ENCODE results near the gene OGFOD3.
A peak's percentile ranks its signal among the peaks of the same experiment; 100 is the strongest.
"Not testable (repeated sequence)": the region's sequence is repeated elsewhere in the genome, so short reads cannot be mapped to it uniquely, and the experiment has no call there.

Gene OGFOD3

DNA sequence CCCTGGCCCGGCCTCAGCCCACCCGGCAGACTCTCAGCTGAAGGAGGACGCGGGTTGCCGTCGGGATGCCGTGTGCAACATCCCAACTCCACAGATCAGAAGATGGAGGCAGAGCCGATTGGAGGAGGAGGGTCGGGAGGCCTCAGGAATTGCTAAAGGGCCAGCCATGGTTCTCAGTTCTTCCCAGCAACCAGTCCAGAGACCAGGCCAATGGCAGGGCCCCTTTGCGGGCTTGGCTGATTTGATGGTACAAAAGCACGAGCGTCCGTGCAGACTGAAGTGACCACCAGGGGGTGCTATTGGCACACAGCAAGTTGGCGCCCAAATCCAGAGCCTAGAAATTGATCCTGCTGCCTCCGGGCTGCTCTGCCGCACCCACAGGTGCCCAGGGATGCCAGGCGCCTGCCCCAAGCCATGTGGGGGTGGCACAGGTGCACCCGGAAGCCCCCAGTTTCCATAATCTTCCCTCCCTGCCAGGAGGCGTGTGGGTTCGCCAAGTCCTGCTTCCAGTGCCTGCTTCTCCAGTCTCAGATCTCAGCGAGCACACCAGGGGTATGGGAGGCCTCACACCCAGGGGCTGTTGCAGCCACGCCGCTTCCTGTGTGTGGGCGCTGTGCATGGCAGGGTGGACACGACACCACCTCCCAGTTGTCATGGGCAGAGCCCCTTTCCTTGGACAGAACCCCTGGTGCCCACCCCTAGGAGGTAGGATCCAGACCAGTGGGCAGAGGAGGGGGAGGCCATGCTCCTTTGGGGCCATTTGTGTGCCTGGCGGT is 66.5 kb downstream of the OGFOD3 start:
- TF ChIP-seq CTCF (IDR thresholded peaks at IDR 0.05; ENCODE audit: insufficient read depth, low read depth, low read length, missing control alignments): peak; percentile 89
- DNase-seq (ENCODE audit: low read depth): peak; percentile 90
- H3K4me3 ChIP-seq (ENCODE audit: low read length): no peak overlapping the region

DNA sequence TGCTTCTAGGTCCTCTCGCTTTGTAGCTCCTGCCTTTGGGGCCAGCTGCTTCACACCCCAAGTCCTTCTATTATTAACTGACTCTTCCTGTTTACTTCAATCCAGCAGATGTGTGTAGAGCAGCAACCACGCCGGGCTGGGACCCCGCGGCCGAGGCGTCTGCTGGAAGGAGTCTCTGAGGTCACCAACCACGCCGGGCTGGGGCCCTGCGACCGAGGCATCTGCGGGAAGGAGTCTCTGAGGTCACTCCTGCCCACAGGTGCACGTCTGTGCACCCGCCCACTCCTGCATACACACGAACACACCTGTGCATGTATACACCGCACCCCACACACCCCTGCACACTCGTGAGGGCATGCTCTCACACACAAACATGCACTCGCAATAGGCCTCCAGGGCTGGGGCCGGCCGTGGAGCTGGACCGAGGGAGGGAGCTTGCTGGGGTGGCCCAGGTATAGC is 67.1 kb downstream of the OGFOD3 start:
- TF ChIP-seq CTCF (IDR thresholded peaks at IDR 0.05; ENCODE audit: insufficient read depth, low read depth, low read length, missing control alignments): no peak
- no peak overlapping the region for H3K4me3 ChIP-seq (ENCODE audit: low read length)
- DNase-seq (ENCODE audit: low read depth): no peak

DNA sequence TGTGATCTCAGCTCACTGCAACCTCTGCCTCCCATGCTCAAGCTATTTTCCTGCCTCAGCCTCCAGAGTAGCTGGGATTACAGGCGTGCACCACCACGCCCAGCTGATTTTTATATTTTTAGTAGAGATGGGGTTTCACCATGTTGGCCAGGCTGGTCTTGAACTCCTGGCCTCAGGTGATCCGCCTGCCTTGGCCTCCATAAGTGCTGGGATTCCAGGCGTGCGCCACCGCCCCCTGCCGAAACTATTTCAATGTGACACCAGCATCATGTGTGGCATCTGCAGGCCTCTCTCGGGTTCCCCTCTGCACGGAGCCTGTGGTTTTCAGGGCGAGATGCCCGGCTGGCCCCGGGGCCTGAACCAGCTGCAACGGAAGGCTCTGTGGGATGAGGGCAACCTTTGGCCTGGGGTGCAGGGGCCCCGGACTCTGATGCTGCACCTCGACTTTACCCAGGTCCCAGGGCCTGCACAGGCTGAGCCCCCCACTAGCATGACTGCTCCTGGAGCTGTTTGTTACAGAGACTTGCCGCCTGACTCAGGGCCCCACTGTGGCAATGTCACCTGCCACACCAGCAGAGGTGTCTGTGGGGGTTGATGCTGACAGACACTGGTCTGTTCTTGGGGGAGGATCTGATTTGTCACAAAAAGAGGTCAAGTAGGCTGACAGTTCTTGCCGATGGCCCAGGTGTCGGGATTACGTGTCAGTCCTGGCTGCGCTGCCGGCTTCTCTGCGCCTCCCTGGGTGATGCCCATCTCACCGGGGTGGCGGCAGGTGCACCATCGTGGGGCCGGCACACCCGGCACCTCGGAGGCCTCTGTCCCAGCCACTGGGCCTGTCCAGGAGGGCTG is 68.0 kb downstream of the OGFOD3 start:
- TF ChIP-seq CTCF (IDR thresholded peaks at IDR 0.05; ENCODE audit: insufficient read depth, low read depth, low read length, missing control alignments): no peak
- DNase-seq (ENCODE audit: low read depth): no peak
- no peak overlapping the region for H3K4me3 ChIP-seq (ENCODE audit: low read length)

DNA sequence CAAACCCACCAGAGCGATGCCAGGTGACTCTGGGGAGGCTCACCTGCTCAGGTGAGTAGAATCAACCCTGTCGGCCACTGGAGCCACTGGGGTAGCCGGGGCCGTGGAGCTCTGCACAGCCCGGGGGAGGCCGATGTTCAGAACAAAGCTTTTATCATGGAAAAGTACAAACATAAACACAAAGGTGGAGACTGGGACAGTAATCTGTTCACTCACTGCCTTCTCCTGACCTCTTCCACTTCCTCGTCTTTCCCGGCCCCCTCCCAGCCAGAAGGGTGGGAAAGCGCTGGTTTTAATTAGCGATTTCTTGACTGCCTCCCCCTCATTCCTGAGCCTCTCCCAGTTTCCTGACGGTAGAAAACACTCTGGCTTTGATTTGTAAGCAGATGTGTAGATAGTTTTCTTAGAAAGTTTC is 69.1 kb downstream of the OGFOD3 start:
- no peak overlapping the region for H3K4me3 ChIP-seq (ENCODE audit: low read length)
- no peak for TF ChIP-seq CTCF (IDR thresholded peaks at IDR 0.05; ENCODE audit: insufficient read depth, low read depth, low read length, missing control alignments)
- DNase-seq (ENCODE audit: low read depth): no peak

DNA sequence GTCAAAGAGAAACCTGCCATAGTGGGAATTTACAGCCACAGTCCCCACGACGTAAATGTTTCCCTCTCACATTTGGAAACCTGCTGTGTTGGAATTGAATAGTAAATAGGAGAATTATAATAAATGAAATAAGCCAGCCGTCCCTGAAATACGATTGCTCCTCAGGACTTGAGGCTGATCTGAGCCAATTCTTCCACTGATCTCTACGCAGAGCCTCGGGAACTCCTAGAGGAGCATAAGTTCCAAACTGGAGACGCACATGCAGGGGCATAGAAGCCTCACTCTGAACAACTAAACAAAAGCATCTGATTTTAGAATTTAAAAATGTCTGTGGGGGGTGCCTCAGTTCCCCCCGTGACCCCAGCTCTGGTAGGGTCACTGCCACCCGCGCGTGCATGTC is 69.5 kb downstream of the OGFOD3 start:
- no peak for TF ChIP-seq CTCF (IDR thresholded peaks at IDR 0.05; ENCODE audit: insufficient read depth, low read depth, low read length, missing control alignments)
- H3K4me3 ChIP-seq (ENCODE audit: low read length): no peak overlapping the region
- no peak for DNase-seq (ENCODE audit: low read depth)

DNA sequence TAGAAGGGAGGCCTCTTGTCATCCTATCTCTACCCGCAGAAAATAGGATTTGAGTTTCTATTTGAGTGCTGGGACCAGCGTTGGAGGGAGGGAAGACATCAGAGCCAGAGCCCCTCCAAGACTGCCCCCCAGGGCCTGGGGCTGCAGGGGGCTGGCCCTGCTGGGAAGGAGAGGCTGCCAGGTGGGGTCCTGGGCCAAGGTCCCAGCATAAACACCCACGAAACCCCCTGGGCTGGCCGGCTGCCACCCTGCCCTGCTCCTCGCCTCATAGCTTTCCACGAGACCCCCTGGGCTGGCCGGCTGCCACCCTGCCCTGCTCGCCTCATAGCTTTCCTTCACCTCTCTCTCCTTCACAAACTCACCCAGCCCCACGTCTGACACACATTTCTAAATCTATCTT is 70.0 kb downstream of the OGFOD3 start:
- no peak for DNase-seq (ENCODE audit: low read depth)
- no peak overlapping the region for H3K4me3 ChIP-seq (ENCODE audit: low read length)
- no peak for TF ChIP-seq CTCF (IDR thresholded peaks at IDR 0.05; ENCODE audit: insufficient read depth, low read depth, low read length, missing control alignments)

DNA sequence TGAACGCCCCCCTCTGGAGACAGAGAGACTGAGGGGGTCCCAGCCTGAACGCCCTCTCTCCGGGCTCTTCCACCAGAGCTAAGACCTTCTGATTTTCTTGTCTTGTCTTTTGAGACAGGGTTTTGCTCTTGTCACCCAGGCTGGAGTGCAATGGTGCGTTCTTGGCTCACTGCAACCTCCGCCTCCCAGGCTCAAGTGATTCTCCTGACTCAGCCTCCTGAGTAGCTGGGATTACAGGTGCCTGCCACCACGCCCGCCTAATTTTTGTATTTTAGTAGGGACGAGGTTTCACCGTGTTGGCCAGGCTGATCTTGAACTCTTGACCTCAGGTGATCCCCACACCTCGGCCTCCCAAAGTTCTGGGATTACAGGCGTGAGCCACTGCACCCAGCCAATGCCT is 70.4 kb downstream of the OGFOD3 start:
- not testable (repeated sequence) for H3K4me3 ChIP-seq (ENCODE audit: low read length); DNase-seq (ENCODE audit: low read depth)
